Thyroid gland (tissue), 4 donors: ENCODE data around the gene MYB. TPM values are rescaled to one million over a fixed set of nuclear protein-coding genes. Genes with fewer than 3 reads are reported as not detected.
"Not testable (repeated sequence)": the region's sequence is repeated elsewhere in the genome, so short reads cannot be mapped to it uniquely, and the experiment has no call there.

Experiments used
- DNase-seq, 2 donors: peaks; one replicate each; pipeline ENCODE4 v3.0.0-alpha.2; 2019
- H3K27ac ChIP-seq, 3 donors: fragments of 200-600 bp; sonication (generic); 1 replicate in 2 of 3; 2 replicates in 1 of 3; pipeline ENCODE4 v1.5.1; 2016 to 2019; ENCODE audit warnings: mild to moderate bottlenecking in 1 of 3, moderate library complexity in 1 of 3
- H3K27me3 ChIP-seq: fragments of 200-600 bp; sonication (generic); one replicate; pipeline ENCODE4 v1.5.1; 2019
- H3K36me3 ChIP-seq, 2 donors: fragments of 200-600 bp; sonication (generic); one replicate each; pipeline ENCODE4 v1.5.1; 2016 to 2019
- H3K4me1 ChIP-seq, 2 donors: fragments of 200-600 bp; sonication (generic); one replicate each; pipeline ENCODE4 v1.5.1; 2017 to 2019
- H3K4me3 ChIP-seq, 3 donors: fragments of 200-600 bp; sonication (generic); replicated peaks in 1 of 3; 1 replicate in 2 of 3; 2 replicates in 1 of 3; pipeline ENCODE4 v1.5.1; 2016; ENCODE audit warnings: mild to moderate bottlenecking in 1 of 3
- H3K9me3 ChIP-seq: fragments of 200-600 bp; sonication (generic); one replicate; pipeline ENCODE4 v1.5.1; 2017
- POLR2A ChIP-seq, 2 donors: fragments of 450-650 bp; IDR thresholded peaks; one replicate each; pipeline ENCODE4 v1.6.1; 2017; ENCODE audit warnings: antibody characterized with exemption in 2 of 2, mild to moderate bottlenecking in 2 of 2, moderate library complexity in 1 of 2
- WGBS, 2 donors: methylation state at CpG; one replicate each; pipeline ENCODE4 v1.1.5; 2017; 5-methylcytosine and 5-hydroxymethylcytosine counted together
- intact Hi-C: fragments of 100-400 bp; cut with DNase I; formaldehyde crosslinking; loops from one replicate; pipeline ENCODE4 v1.15.1; 2023
- total RNA-seq, 4 donors: library from RNA; depleted of rRNA; stranded (reverse); fragments of >200 nt; gene quantifications; one replicate each; pipeline ENCODE4 v1.2.3, GENCODE V29; 2016
- TF ChIP-seq, protein P1 (sequence below), 6 experiments: fragments of 200-600 bp in 3 of 6; fragments of 450-650 bp in 3 of 6; sonication (generic) in 3 of 6; IDR thresholded peaks; one replicate each; pipeline ENCODE4 v1.5.1; 2016 to 2019; ENCODE audit warnings: antibody characterized with exemption in 6 of 6, mild to moderate bottlenecking in 2 of 6, inconsistent platforms in 1 of 6, moderate library complexity in 1 of 6

MYB gene
- total RNA-seq, 4 donors from 2014 or later = 0.75 TPM; not detected in 3

DNA sequence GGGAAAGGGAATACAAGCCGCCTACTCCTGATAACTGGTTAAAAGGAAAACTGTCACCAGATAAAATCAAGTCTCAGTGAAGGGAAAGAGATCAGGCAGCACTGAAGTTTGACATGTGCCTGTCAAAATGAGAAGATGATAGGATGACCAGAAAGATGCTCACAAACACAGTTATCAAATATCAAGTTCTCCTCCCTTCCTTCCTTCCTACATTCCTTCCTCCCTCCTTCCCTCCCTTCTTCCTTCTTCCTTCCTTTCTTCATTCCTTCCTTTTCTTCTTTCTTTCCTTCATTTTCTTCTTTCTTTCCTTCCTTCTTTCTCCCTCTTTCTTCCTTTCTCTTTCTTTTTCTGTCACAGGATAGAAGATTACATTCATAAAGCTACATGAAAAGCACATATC, 55.2 kb downstream of the MYB start:
- no peaks in the 10 kb centered on the region for H3K36me3 ChIP-seq
- no peak overlapping the region for H3K4me3 ChIP-seq
- intact Hi-C loops = no loop called here
- TF ChIP-seq, protein P1, sequence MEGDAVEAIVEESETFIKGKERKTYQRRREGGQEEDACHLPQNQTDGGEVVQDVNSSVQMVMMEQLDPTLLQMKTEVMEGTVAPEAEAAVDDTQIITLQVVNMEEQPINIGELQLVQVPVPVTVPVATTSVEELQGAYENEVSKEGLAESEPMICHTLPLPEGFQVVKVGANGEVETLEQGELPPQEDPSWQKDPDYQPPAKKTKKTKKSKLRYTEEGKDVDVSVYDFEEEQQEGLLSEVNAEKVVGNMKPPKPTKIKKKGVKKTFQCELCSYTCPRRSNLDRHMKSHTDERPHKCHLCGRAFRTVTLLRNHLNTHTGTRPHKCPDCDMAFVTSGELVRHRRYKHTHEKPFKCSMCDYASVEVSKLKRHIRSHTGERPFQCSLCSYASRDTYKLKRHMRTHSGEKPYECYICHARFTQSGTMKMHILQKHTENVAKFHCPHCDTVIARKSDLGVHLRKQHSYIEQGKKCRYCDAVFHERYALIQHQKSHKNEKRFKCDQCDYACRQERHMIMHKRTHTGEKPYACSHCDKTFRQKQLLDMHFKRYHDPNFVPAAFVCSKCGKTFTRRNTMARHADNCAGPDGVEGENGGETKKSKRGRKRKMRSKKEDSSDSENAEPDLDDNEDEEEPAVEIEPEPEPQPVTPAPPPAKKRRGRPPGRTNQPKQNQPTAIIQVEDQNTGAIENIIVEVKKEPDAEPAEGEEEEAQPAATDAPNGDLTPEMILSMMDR (IDR thresholded peaks at IDR 0.05) = no peak
- TF ChIP-seq POLR2A (IDR thresholded peaks at IDR 0.05) = no peak
- DNase-seq = no peak
- no peaks in the 10 kb centered on the region for H3K27me3 ChIP-seq
- WGBS, 2 donors = 97 to 100% methylated on average over 1 of the region's 1 CpG
- H3K27ac ChIP-seq = no peak overlapping the region
- no peaks in the 10 kb centered on the region for H3K9me3 ChIP-seq
- no peaks in the 10 kb centered on the region for H3K4me1 ChIP-seq

DNA sequence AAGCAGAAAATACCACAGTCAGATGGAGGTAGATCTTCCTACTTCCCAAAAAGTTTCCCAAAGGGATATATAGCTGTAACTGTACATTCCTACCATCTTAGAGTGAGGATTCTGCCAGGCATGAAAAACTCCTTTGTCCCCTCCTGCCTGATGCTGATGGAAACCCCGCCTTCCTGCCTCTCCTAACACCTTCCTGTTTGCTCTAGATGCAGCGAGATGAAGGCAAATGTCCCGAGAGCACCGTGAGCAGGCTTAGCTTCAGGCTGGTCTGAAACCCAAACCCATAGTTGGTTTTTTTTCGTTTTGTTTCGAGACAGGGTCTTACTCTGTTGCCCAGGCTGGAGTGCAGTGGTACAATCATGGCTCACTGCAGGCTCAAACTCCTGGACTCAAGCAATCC, 55.6 kb downstream of the MYB start:
- DNase-seq = no peak
- H3K4me1 ChIP-seq = no peaks in the 10 kb centered on the region
- WGBS, 2 donors = 48 to 55% methylated on average over 6 of the region's 6 CpGs
- H3K27me3 ChIP-seq = no peaks in the 10 kb centered on the region
- no peak overlapping the region for H3K4me3 ChIP-seq
- no peaks in the 10 kb centered on the region for H3K36me3 ChIP-seq
- intact Hi-C loops = no loop called here
- TF ChIP-seq POLR2A (IDR thresholded peaks at IDR 0.05) = no peak
- TF ChIP-seq, protein P1 (IDR thresholded peaks at IDR 0.05) = no peak
- no peaks in the 10 kb centered on the region for H3K9me3 ChIP-seq
- no peak overlapping the region for H3K27ac ChIP-seq

DNA sequence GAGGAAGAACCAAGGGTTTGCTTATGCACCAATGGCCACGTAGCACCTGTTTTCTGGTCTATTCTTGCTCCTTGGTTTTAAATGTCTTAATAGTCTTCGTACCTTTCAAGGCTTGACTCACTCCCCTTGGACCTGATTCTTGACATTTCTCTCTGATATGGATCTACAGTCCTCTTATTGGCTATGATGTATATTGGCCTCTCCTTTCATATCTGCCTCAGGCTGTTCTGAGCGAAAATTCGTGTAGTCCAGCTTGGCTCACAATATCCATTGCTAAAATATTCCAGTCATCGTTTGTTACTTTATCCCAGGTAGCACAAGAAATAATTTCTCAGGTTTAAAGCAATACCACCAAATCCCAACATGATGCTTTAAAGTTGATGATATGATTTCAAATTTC, 59.6 kb downstream of the MYB start:
- TF ChIP-seq, protein P1 (IDR thresholded peaks at IDR 0.05) = no peak
- no peak for TF ChIP-seq POLR2A (IDR thresholded peaks at IDR 0.05)

DNA sequence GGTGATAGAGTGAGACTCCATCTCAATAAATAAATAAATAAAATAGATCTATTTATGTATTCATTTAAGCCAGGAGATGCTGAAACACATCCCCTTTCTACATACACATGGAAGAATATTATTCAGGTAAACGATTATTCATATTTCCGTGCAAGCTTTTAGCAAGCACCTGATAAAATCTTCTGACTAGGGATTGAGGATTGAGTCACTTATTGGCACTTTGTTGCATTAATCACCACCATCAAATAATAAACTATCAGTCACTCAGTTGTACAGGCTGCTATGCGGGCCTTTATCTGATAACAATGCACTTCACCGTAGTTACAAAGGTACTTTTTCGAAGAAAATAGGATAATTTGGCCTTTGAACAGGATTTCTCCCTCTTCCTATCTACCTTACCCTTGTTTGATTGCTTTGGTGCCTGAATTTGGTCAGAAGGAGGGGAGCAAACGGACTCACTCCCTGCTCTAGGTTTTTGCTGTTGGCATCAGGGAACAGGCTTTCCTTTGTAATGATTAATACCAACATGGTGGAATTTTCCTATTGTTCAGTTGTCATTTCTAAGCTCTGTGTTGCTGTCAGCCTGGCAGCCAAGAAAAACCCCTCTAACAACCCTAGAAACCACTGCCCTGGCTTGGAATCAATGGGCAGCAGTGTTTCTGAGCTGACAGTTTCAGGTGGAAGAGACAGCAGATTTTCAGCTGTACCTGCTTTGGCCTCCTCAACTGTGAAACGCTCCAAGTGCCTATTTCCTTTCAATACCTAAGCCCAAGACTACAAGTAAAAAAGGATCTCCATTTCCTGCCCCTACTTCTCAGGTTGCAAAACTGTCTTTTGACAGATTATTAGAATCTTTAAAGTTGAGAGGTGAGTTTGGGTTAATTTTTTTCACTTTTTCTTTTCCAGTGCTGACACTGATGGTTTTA, 63.0 kb downstream of the MYB start:
- Histone ChIP-seq H3K27me3 (no peaks in the 10 kb centered on the region), H3K4me1 (no peaks in the 10 kb centered on the region), H3K36me3 (no peaks in the 10 kb centered on the region), H3K27ac (no peak overlapping the region), H3K9me3 (no peaks in the 10 kb centered on the region), H3K4me3 (no peak overlapping the region)
- WGBS, 2 donors = 89% methylated on average over 7 of the region's 7 CpGs
- TF ChIP-seq, protein P1 (IDR thresholded peaks at IDR 0.05) = no peak
- TF ChIP-seq POLR2A (IDR thresholded peaks at IDR 0.05) = no peak
- DNase-seq = no peak
- intact Hi-C loops = no loop called here

More for the DNA sequence above, 59.6 kb downstream of the MYB start:
- H3K4me1 ChIP-seq = no peaks in the 10 kb centered on the region
- WGBS, 2 donors = 87 to 93% methylated on average over 5 of the region's 5 CpGs
- no peaks in the 10 kb centered on the region for H3K9me3 ChIP-seq
- H3K27me3 ChIP-seq = no peaks in the 10 kb centered on the region
- DNase-seq = no peak
- intact Hi-C loops = no loop called here
- no peak overlapping the region for H3K4me3 ChIP-seq
- no peak overlapping the region for H3K27ac ChIP-seq
- no peaks in the 10 kb centered on the region for H3K36me3 ChIP-seq

DNA sequence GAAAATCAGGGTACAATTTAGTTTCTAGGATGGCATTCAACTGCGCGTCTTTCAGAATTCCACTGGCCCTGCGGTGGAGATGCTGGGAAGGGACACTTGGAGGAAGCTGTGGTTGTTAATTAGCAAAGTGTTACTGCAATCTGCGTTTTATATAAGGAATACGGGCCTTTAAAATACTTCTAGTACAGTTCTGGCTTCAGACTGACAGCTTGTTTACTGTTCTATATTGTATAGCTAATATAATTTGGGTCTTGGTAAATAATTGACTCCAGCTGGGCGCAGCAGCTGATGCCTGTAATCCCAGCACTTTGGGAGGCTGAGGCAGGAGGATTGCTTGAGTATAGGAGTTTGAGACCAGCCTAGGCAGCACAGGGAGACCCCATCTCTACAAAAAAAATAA, 63.7 kb downstream of the MYB start:
- Histone ChIP-seq H3K4me3 (no peak overlapping the region), H3K36me3 (no peaks in the 10 kb centered on the region), H3K27me3 (no peaks in the 10 kb centered on the region), H3K27ac (no peak overlapping the region), H3K9me3 (no peaks in the 10 kb centered on the region), H3K4me1 (no peaks in the 10 kb centered on the region)
- 91 to 95% methylated on average over 6 of the region's 6 CpGs for WGBS, 2 donors
- no peak for TF ChIP-seq POLR2A (IDR thresholded peaks at IDR 0.05)
- TF ChIP-seq, protein P1 (IDR thresholded peaks at IDR 0.05) = no peak
- DNase-seq = no peak
- intact Hi-C loops = no loop called here

DNA sequence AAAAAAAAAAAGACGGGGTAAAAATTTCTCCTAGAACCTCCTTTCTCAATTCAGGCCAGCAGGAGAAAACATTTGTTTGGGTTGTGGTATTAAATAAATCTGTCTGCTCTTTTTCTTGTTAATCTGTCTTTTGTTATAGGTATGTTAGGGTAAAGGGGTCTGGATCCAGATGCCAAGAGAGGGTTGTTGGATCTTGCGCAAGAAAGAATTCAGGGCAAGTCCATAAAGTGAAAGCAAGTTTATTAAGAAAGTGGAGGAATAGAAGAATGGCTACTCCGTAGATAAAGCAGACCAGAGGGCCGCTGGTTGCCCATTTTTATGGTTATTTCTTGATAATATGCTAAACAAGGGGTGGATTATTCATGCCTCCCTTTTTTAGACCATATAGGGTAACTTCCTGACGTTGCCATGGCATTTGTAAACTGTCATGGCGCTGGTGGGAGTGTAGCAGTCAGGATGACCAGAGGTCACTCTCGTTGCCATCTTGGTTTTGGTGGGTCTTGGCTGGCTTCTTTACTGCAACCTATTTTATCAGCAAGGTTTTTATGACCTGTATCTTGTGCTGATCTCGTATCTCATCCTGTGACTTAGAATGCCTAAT, 65.4 kb downstream of the MYB start:
- H3K27ac ChIP-seq, H3K9me3 ChIP-seq, DNase-seq, intact Hi-C loops, H3K4me3 ChIP-seq, H3K27me3 ChIP-seq, H3K4me1 ChIP-seq, H3K36me3 ChIP-seq: not testable (repeated sequence)
- 86 to 92% methylated on average over 8 of the region's 8 CpGs for WGBS, 2 donors
